ENCODE results near the gene PGBD5.

PGBD5 gene

GRCh38 chr1:230332061-230332460 is 94.1 kb downstream of the PGBD5 start:
- H3K4me1 ChIP-seq (ENCODE audit: control insufficient read depth, insufficient read depth, low read length, poor library complexity, severe bottlenecking): no peaks in the 10 kb centered on the region
- no peak overlapping the region for H3K27ac ChIP-seq (ENCODE audit: insufficient read depth, low read length, poor library complexity, severe bottlenecking)
- no peak overlapping the region for H3K4me3 ChIP-seq (ENCODE audit: insufficient read depth, low read depth, low read length, poor library complexity, severe bottlenecking)
- no peak for DNase-seq
- H3K36me3 ChIP-seq (ENCODE audit: control insufficient read depth, insufficient read depth, low read length): no peaks in the 10 kb centered on the region
- no peaks in the 10 kb centered on the region for H3K9me3 ChIP-seq (ENCODE audit: control insufficient read depth, low read length)
- H3K27me3 ChIP-seq (replicated peaks; ENCODE audit: control insufficient read depth, insufficient read depth, low read length, poor library complexity, severe bottlenecking): no peaks in the 10 kb centered on the region

GRCh38 chr1:230330157-230330556 is 96.0 kb downstream of the PGBD5 start:
- H3K27ac ChIP-seq (ENCODE audit: insufficient read depth, low read length, poor library complexity, severe bottlenecking): no peak overlapping the region
- H3K27me3 ChIP-seq (replicated peaks; ENCODE audit: control insufficient read depth, insufficient read depth, low read length, poor library complexity, severe bottlenecking): no peaks in the 10 kb centered on the region
- no peaks in the 10 kb centered on the region for H3K9me3 ChIP-seq (ENCODE audit: control insufficient read depth, low read length)
- no peak overlapping the region for H3K4me3 ChIP-seq (ENCODE audit: insufficient read depth, low read depth, low read length, poor library complexity, severe bottlenecking)
- H3K36me3 ChIP-seq (ENCODE audit: control insufficient read depth, insufficient read depth, low read length): no peaks in the 10 kb centered on the region
- no peak for DNase-seq
- no peaks in the 10 kb centered on the region for H3K4me1 ChIP-seq (ENCODE audit: control insufficient read depth, insufficient read depth, low read length, poor library complexity, severe bottlenecking)

- no peak overlapping the region for H3K27ac ChIP-seq (ENCODE audit: insufficient read depth, low read length, poor library complexity, severe bottlenecking)
- H3K36me3 ChIP-seq (ENCODE audit: control insufficient read depth, insufficient read depth, low read length): no peaks in the 10 kb centered on the region
- no peaks in the 10 kb centered on the region for H3K4me1 ChIP-seq (ENCODE audit: control insufficient read depth, insufficient read depth, low read length, poor library complexity, severe bottlenecking)
- DNase-seq: no peak
- no peaks in the 10 kb centered on the region for H3K27me3 ChIP-seq (replicated peaks; ENCODE audit: control insufficient read depth, insufficient read depth, low read length, poor library complexity, severe bottlenecking)
- no peak overlapping the region for H3K4me3 ChIP-seq (ENCODE audit: insufficient read depth, low read depth, low read length, poor library complexity, severe bottlenecking)
- H3K9me3 ChIP-seq (ENCODE audit: control insufficient read depth, low read length): no peaks in the 10 kb centered on the region
These were observed 97.7 kb downstream of the PGBD5 start for GRCh38 chr1:230328342-230329015.

GRCh38 chr1:230327892-230328284 is 98.2 kb downstream of the PGBD5 start:
- Histone ChIP-seq H3K27me3 (replicated peaks; ENCODE audit: control insufficient read depth, insufficient read depth, low read length, poor library complexity, severe bottlenecking) (no peaks in the 10 kb centered on the region), H3K4me3 (ENCODE audit: insufficient read depth, low read depth, low read length, poor library complexity, severe bottlenecking) (no peak overlapping the region), H3K36me3 (ENCODE audit: control insufficient read depth, insufficient read depth, low read length) (no peaks in the 10 kb centered on the region), H3K27ac (ENCODE audit: insufficient read depth, low read length, poor library complexity, severe bottlenecking) (no peak overlapping the region), H3K4me1 (ENCODE audit: control insufficient read depth, insufficient read depth, low read length, poor library complexity, severe bottlenecking) (no peaks in the 10 kb centered on the region), H3K9me3 (ENCODE audit: control insufficient read depth, low read length) (no peaks in the 10 kb centered on the region)
- no peak for DNase-seq

- H3K36me3 ChIP-seq (ENCODE audit: control insufficient read depth, insufficient read depth, low read length): no peaks in the 10 kb centered on the region
- no peak overlapping the region for H3K4me3 ChIP-seq (ENCODE audit: insufficient read depth, low read depth, low read length, poor library complexity, severe bottlenecking)
- DNase-seq: no peak
These were observed 98.9 kb downstream of the PGBD5 start for GRCh38 chr1:230326971-230327891.

GRCh38 chr1:230323686-230324085 is 102.4 kb downstream of the PGBD5 start:
- H3K4me3 ChIP-seq (ENCODE audit: insufficient read depth, low read depth, low read length, poor library complexity, severe bottlenecking): no peak overlapping the region
- no peak for DNase-seq
- no peaks in the 10 kb centered on the region for H3K9me3 ChIP-seq (ENCODE audit: control insufficient read depth, low read length)
- H3K27ac ChIP-seq (ENCODE audit: insufficient read depth, low read length, poor library complexity, severe bottlenecking): no peak overlapping the region
- no peaks in the 10 kb centered on the region for H3K36me3 ChIP-seq (ENCODE audit: control insufficient read depth, insufficient read depth, low read length)
- H3K4me1 ChIP-seq (ENCODE audit: control insufficient read depth, insufficient read depth, low read length, poor library complexity, severe bottlenecking): no peaks in the 10 kb centered on the region
- H3K27me3 ChIP-seq (replicated peaks; ENCODE audit: control insufficient read depth, insufficient read depth, low read length, poor library complexity, severe bottlenecking): no peaks in the 10 kb centered on the region

More at GRCh38 chr1:230326971-230327891, 98.9 kb downstream of the PGBD5 start:
- Histone ChIP-seq H3K27ac (ENCODE audit: insufficient read depth, low read length, poor library complexity, severe bottlenecking) (no peak overlapping the region), H3K9me3 (ENCODE audit: control insufficient read depth, low read length) (no peaks in the 10 kb centered on the region), H3K4me1 (ENCODE audit: control insufficient read depth, insufficient read depth, low read length, poor library complexity, severe bottlenecking) (no peaks in the 10 kb centered on the region), H3K27me3 (replicated peaks; ENCODE audit: control insufficient read depth, insufficient read depth, low read length, poor library complexity, severe bottlenecking) (no peaks in the 10 kb centered on the region)

GRCh38 chr1:230322967-230323547 is 103.1 kb downstream of the PGBD5 start:
- no peaks in the 10 kb centered on the region for H3K9me3 ChIP-seq (ENCODE audit: control insufficient read depth, low read length)
- no peak for DNase-seq
- no peak overlapping the region for H3K27ac ChIP-seq (ENCODE audit: insufficient read depth, low read length, poor library complexity, severe bottlenecking)
- H3K36me3 ChIP-seq (ENCODE audit: control insufficient read depth, insufficient read depth, low read length): no peaks in the 10 kb centered on the region
- no peaks in the 10 kb centered on the region for H3K4me1 ChIP-seq (ENCODE audit: control insufficient read depth, insufficient read depth, low read length, poor library complexity, severe bottlenecking)
- no peaks in the 10 kb centered on the region for H3K27me3 ChIP-seq (replicated peaks; ENCODE audit: control insufficient read depth, insufficient read depth, low read length, poor library complexity, severe bottlenecking)
- H3K4me3 ChIP-seq (ENCODE audit: insufficient read depth, low read depth, low read length, poor library complexity, severe bottlenecking): no peak overlapping the region

- no peak for DNase-seq
These were observed 103.7 kb downstream of the PGBD5 start for GRCh38 chr1:230322421-230322756.

GRCh38 chr1:230321741-230322420 is 104.3 kb downstream of the PGBD5 start:
- DNase-seq: no peak
- no peaks in the 10 kb centered on the region for H3K27me3 ChIP-seq (replicated peaks; ENCODE audit: control insufficient read depth, insufficient read depth, low read length, poor library complexity, severe bottlenecking)
- H3K9me3 ChIP-seq (ENCODE audit: control insufficient read depth, low read length): no peaks in the 10 kb centered on the region
- H3K27ac ChIP-seq (ENCODE audit: insufficient read depth, low read length, poor library complexity, severe bottlenecking): no peak overlapping the region
- H3K4me1 ChIP-seq (ENCODE audit: control insufficient read depth, insufficient read depth, low read length, poor library complexity, severe bottlenecking): no peaks in the 10 kb centered on the region
- no peak overlapping the region for H3K4me3 ChIP-seq (ENCODE audit: insufficient read depth, low read depth, low read length, poor library complexity, severe bottlenecking)
- H3K36me3 ChIP-seq (ENCODE audit: control insufficient read depth, insufficient read depth, low read length): no peaks in the 10 kb centered on the region

More at GRCh38 chr1:230322421-230322756, 103.7 kb downstream of the PGBD5 start:
- no peak overlapping the region for H3K27ac ChIP-seq (ENCODE audit: insufficient read depth, low read length, poor library complexity, severe bottlenecking)
- no peaks in the 10 kb centered on the region for H3K36me3 ChIP-seq (ENCODE audit: control insufficient read depth, insufficient read depth, low read length)
- no peaks in the 10 kb centered on the region for H3K4me1 ChIP-seq (ENCODE audit: control insufficient read depth, insufficient read depth, low read length, poor library complexity, severe bottlenecking)
- no peaks in the 10 kb centered on the region for H3K9me3 ChIP-seq (ENCODE audit: control insufficient read depth, low read length)
- no peak overlapping the region for H3K4me3 ChIP-seq (ENCODE audit: insufficient read depth, low read depth, low read length, poor library complexity, severe bottlenecking)
- H3K27me3 ChIP-seq (replicated peaks; ENCODE audit: control insufficient read depth, insufficient read depth, low read length, poor library complexity, severe bottlenecking): no peaks in the 10 kb centered on the region

All from effector memory CD4-positive, alpha-beta T cell (primary cell).